IMR-90 (cell line): ENCODE measurements around the gene PRELID1.

Experiments used
- MAFK ChIP-seq: IDR thresholded peaks from 2 replicates; pipeline ENCODE4 v1.6.1; 2012; ENCODE audit warnings: low read depth, low read length, improper control_type of control experiment
- NFE2L2 ChIP-seq: fragments of 150-350 bp; IDR thresholded peaks from 2 replicates; pipeline ENCODE4 v1.6.1; 2016; ENCODE audit warnings: low read depth, mild to moderate bottlenecking, low read length
- POLR2A ChIP-seq: IDR thresholded peaks from 2 replicates; pipeline ENCODE4 v1.6.1; 2012; ENCODE audit warnings: mild to moderate bottlenecking, low read depth, low read length
- TF ChIP-seq, protein P1 (sequence below): conservative IDR thresholded peaks from 2 replicates; pipeline ENCODE4 v1.5.1; 2012; ENCODE audit warnings: mild to moderate bottlenecking, low read depth, low read length, improper control_type of control experiment

DNA sequence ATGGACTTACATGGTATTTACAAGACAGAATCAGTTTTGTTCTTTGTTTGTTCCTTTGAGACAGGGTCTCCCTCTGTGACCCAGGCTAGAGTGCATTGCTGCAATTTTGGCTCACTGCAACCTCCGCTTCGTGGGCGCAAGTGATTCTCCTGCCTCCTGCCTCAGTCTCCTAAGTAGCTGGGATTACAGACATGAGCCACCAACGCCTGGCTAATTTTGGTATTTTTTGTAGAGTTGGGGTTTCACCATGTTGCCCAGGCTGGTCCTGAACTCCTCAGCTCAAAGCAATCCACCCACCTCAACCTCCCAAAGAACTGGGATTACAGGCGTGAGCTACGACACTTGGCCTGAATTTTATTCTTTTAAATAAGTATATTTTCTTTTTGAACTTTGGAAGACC is 27.7 kb upstream of the PRELID1 start:
- TF ChIP-seq, protein P1, sequence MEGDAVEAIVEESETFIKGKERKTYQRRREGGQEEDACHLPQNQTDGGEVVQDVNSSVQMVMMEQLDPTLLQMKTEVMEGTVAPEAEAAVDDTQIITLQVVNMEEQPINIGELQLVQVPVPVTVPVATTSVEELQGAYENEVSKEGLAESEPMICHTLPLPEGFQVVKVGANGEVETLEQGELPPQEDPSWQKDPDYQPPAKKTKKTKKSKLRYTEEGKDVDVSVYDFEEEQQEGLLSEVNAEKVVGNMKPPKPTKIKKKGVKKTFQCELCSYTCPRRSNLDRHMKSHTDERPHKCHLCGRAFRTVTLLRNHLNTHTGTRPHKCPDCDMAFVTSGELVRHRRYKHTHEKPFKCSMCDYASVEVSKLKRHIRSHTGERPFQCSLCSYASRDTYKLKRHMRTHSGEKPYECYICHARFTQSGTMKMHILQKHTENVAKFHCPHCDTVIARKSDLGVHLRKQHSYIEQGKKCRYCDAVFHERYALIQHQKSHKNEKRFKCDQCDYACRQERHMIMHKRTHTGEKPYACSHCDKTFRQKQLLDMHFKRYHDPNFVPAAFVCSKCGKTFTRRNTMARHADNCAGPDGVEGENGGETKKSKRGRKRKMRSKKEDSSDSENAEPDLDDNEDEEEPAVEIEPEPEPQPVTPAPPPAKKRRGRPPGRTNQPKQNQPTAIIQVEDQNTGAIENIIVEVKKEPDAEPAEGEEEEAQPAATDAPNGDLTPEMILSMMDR = no peak
- no peak for TF ChIP-seq POLR2A
- no peak for TF ChIP-seq NFE2L2
- no peak for TF ChIP-seq MAFK
